K562 (cell line): Measurements from ENCODE around the gene KAZN. TPM values are rescaled to one million over a fixed set of nuclear protein-coding genes. Genes with fewer than 3 reads are reported as not detected.

Experiments
- ARHGAP35 ChIP-seq: fragments of 450-650 bp; IDR thresholded peaks from 2 replicates; pipeline ENCODE4 v1.6.1; 2018; ENCODE audit not compliant: partially characterized antibody
- CCAR2 ChIP-seq: fragments of 200-400 bp; formaldehyde crosslinking; IDR thresholded peaks from 2 replicates; pipeline ENCODE4 v1.6.1; 2017; ENCODE audit warnings: mild to moderate bottlenecking, low read depth, low read length
- CEBPG ChIP-seq, 3 experiments: fragments of 200-800 bp in 1 of 3; sonication (Bioruptor generic) in 1 of 3; sonication (generic) in 1 of 3; formaldehyde crosslinking in 1 of 3; IDR thresholded peaks in 2 of 3; conservative IDR thresholded peaks in 1 of 3; 2 replicates each; pipeline versions ENCODE4 v1.6.1 to v1.8.0; 2016 to 2022; ENCODE audit warnings: missing compliant biosample characterization in 2 of 3, missing genetic modification characterization in 2 of 3, mild to moderate bottlenecking in 1 of 3, missing genetic modification reagents in 1 of 3
- E2F3 ChIP-seq: fragments of 250-450 bp; sonication (Bioruptor Pico); IDR thresholded peaks from 2 replicates; pipeline ENCODE4 v1.4.0; 2020; ENCODE audit warnings: mild to moderate bottlenecking
- FOSL1 ChIP-seq: fragments of 200-800 bp; sonication (Bioruptor generic); conservative IDR thresholded peaks from 2 replicates; pipeline ENCODE4 v1.6.1; 2016; ENCODE audit warnings: missing genetic modification characterization, missing compliant biosample characterization
- FOXA1 ChIP-seq: fragments of 450-650 bp; IDR thresholded peaks from 2 replicates; pipeline ENCODE4 v1.6.1; 2016; ENCODE audit warnings: mild to moderate bottlenecking, borderline replicate concordance
- FOXP1 ChIP-seq: sonication (generic); formaldehyde crosslinking; IDR thresholded peaks from 2 replicates; pipeline ENCODE4 v1.8.0; 2022; ENCODE audit warnings: mild to moderate bottlenecking, missing genetic modification reagents
- HCFC1 ChIP-seq: IDR thresholded peaks from 2 replicates; pipeline ENCODE4 v1.6.1; 2012; ENCODE audit warnings: low read depth, low read length, improper control_type of control experiment
- HOXB6 ChIP-seq: fragments of 250-450 bp; sonication (Bioruptor Pico); IDR thresholded peaks from 2 replicates; pipeline ENCODE4 v1.5.1; 2022; ENCODE audit warnings: mild to moderate bottlenecking, borderline replicate concordance
- JUNB ChIP-seq: fragments of 450-650 bp; formaldehyde crosslinking; conservative IDR thresholded peaks from 2 replicates; pipeline ENCODE4 v1.4.0; 2020; ENCODE audit warnings: mild to moderate bottlenecking
- MCM3 ChIP-seq: fragments of 450-650 bp; IDR thresholded peaks from 2 replicates; pipeline ENCODE4 v1.6.1; 2016
- NBN ChIP-seq: fragments of 450-650 bp; IDR thresholded peaks from 2 replicates; pipeline ENCODE4 v1.6.1; 2016; ENCODE audit warnings: low read depth, mild to moderate bottlenecking
- RCOR1 ChIP-seq, 2 experiments: IDR thresholded peaks; 2 replicates each; pipeline ENCODE4 v1.6.1; 2012; ENCODE audit warnings: low read depth in 2 of 2, low read length in 2 of 2, borderline replicate concordance in 1 of 2, improper control_type of control experiment in 1 of 2
- TCF3 ChIP-seq: sonication (generic); formaldehyde crosslinking; IDR thresholded peaks from 2 replicates; pipeline ENCODE4 v1.4.0; 2020; ENCODE audit warnings: mild to moderate bottlenecking, missing genetic modification reagents
- THAP12 ChIP-seq: fragments of 250-450 bp; sonication (Bioruptor Pico); IDR thresholded peaks from 2 replicates; pipeline ENCODE4 v1.9.0; 2021; ENCODE audit warnings: mild to moderate bottlenecking, inconsistent platforms
- ZBTB12 ChIP-seq: fragments of 250-450 bp; sonication (Bioruptor Pico); IDR thresholded peaks from 2 replicates; pipeline ENCODE4 v1.4.0; 2020
- ZFP36 ChIP-seq: fragments of 150-350 bp; IDR thresholded peaks from 2 replicates; pipeline ENCODE4 v1.6.1; 2018; ENCODE audit warnings: low read length, low read depth; ENCODE audit not compliant: partially characterized antibody
- ZNF12 ChIP-seq: sonication (generic); formaldehyde crosslinking; IDR thresholded peaks from 2 replicates; pipeline ENCODE4 v1.4.0; 2020; ENCODE audit warnings: mild to moderate bottlenecking, missing genetic modification reagents
- ZNF408 ChIP-seq: fragments of 250-450 bp; sonication (Bioruptor Pico); IDR thresholded peaks from 2 replicates; pipeline ENCODE4 v1.4.0; 2020; ENCODE audit warnings: low read depth, mild to moderate bottlenecking, moderate library complexity
- polyA plus RNA-seq, 8 experiments: library from polyadenylated mRNA; depleted of rRNA in 4 of 8; stranded (reverse) in 5 of 8; unstranded in 3 of 8; fragments of >200 nt; fragmentation: Nextera tagmentation in 2 of 8; fragmentation: Illumina TruSeq in 1 of 8; extraction: Ambion mirVana in 2 of 8; extraction: Trizol in 1 of 8; gene quantifications; 2 replicates each; pipeline versions ENCODE4 v1.2.1 to v1.2.3, GENCODE V29; 2011 to 2014; ENCODE audit warnings: inconsistent platforms in 1 of 8, missing spikeins in 1 of 8
- total RNA-seq, 7 experiments: library from RNA; depleted of rRNA in 6 of 7; stranded (reverse); fragments of >200 nt in 6 of 7; fragmentation: Illumina TruSeq in 2 of 7; extraction: Trizol in 2 of 7; gene quantifications; 2 replicates each; pipeline versions ENCODE4 v1.2.1 to v1.2.3, GENCODE V29; 2011 to 2021; ENCODE audit warnings: low replicate concordance in 1 of 7
- TF ChIP-seq, protein P1 (sequence below): sonication (generic); formaldehyde crosslinking; IDR thresholded peaks from 2 replicates; pipeline ENCODE4 v1.8.1; 2022; ENCODE audit warnings: missing genetic modification reagents
- TF ChIP-seq, protein P2 (sequence below): fragments of 450-650 bp; IDR thresholded peaks from 2 replicates; pipeline ENCODE4 v1.6.1; 2017; ENCODE audit warnings: antibody characterized with exemption, mild to moderate bottlenecking

Gene KAZN
- total and polyA plus RNA-seq, 9 of the 15 experiments (the other 6 are each of a cell fraction or from before 2014, with no cell fraction given), result 2.1 to 21.6 (median 5.4) TPM

- TF ChIP-seq ZBTB12 (CRISPR knock-in tag) (peak; percentile 59; the same call in 1 of the 2 replicates), CCAR2 (no peak), JUNB (peak; percentile 96), THAP12 (CRISPR knock-in tag) (no peak), ARHGAP35 (no peak), HOXB6 (CRISPR knock-in tag) (no peak), HCFC1 (no peak), FOSL1 (tag) (peak; percentile 69), ZNF408 (CRISPR knock-in tag) (no peak), FOXP1 (CRISPR knock-in tag) (no peak), TCF3 (peak; percentile 43), NBN (no peak), E2F3 (CRISPR knock-in tag) (no peak), CEBPG (CRISPR knock-in tag; IDR thresholded peaks at IDR 0.05) (no peak), CEBPG (tag; conservative IDR thresholded peaks at IDR 0.05 in 1 of 2, IDR thresholded peaks at IDR 0.05 in 1 of 2) (peak in 1 of 2 experiments; percentile 49; a peak in 1 of 4 replicates), RCOR1 (IDR thresholded peaks at IDR 0.05; ENCODE audit: borderline replicate concordance in 1 of 2, low read depth in 2 of 2, low read length in 2 of 2) (peak in 1 of 2 experiments; percentile 41; a peak in 1 of 4 replicates), ZFP36 (no peak), ZNF12 (no peak), MCM3 (no peak), FOXA1 (no peak)
- TF ChIP-seq, protein P1, sequence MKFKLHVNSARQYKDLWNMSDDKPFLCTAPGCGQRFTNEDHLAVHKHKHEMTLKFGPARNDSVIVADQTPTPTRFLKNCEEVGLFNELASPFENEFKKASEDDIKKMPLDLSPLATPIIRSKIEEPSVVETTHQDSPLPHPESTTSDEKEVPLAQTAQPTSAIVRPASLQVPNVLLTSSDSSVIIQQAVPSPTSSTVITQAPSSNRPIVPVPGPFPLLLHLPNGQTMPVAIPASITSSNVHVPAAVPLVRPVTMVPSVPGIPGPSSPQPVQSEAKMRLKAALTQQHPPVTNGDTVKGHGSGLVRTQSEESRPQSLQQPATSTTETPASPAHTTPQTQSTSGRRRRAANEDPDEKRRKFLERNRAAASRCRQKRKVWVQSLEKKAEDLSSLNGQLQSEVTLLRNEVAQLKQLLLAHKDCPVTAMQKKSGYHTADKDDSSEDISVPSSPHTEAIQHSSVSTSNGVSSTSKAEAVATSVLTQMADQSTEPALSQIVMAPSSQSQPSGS, result peak; percentile 70; the same call in 1 of the 2 replicates
- TF ChIP-seq, protein P2, sequence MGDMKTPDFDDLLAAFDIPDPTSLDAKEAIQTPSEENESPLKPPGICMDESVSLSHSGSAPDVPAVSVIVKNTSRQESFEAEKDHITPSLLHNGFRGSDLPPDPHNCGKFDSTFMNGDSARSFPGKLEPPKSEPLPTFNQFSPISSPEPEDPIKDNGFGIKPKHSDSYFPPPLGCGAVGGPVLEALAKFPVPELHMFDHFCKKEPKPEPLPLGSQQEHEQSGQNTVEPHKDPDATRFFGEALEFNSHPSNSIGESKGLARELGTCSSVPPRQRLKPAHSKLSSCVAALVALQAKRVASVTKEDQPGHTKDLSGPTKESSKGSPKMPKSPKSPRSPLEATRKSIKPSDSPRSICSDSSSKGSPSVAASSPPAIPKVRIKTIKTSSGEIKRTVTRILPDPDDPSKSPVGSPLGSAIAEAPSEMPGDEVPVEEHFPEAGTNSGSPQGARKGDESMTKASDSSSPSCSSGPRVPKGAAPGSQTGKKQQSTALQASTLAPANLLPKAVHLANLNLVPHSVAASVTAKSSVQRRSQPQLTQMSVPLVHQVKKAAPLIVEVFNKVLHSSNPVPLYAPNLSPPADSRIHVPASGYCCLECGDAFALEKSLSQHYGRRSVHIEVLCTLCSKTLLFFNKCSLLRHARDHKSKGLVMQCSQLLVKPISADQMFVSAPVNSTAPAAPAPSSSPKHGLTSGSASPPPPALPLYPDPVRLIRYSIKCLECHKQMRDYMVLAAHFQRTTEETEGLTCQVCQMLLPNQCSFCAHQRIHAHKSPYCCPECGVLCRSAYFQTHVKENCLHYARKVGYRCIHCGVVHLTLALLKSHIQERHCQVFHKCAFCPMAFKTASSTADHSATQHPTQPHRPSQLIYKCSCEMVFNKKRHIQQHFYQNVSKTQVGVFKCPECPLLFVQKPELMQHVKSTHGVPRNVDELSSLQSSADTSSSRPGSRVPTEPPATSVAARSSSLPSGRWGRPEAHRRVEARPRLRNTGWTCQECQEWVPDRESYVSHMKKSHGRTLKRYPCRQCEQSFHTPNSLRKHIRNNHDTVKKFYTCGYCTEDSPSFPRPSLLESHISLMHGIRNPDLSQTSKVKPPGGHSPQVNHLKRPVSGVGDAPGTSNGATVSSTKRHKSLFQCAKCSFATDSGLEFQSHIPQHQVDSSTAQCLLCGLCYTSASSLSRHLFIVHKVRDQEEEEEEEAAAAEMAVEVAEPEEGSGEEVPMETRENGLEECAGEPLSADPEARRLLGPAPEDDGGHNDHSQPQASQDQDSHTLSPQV, result no peak
These were observed 508.1 kb downstream of the KAZN start (continued) for GRCh38 chr1:15106608-15107007.
